ENCODE results near the gene AMY1C. TPM values are rescaled to one million over a fixed set of nuclear protein-coding genes. Genes with fewer than 3 reads are reported as not detected.
"Not testable (repeated sequence)": the region's sequence is repeated elsewhere in the genome, so short reads cannot be mapped to it uniquely, and the experiment has no call there.

AMY1C gene
- total and polyA plus RNA-seq, 4 experiments from 2014 or later: not detected

- H3K27ac ChIP-seq (ENCODE audit: low read depth, low read length); CTCF ChIA-PET (ENCODE audit: partially characterized antibody); H3K9me3 Mint-ChIP-seq; H3K27me3 ChIP-seq (ENCODE audit: insufficient read depth, low read length); DNase-seq; H3K36me3 ChIP-seq (ENCODE audit: insufficient read depth, low read length); POLR2A ChIA-PET (ENCODE audit: partially characterized antibody); H3K4me3 ChIP-seq (ENCODE audit: low read length in 2 of 2); H3K4me1 ChIP-seq (ENCODE audit: insufficient read depth, low read length); H3K27ac Mint-ChIP-seq; H3K36me3 Mint-ChIP-seq; H3K4me1 Mint-ChIP-seq; H3K4me3 Mint-ChIP-seq; H3K9me3 ChIP-seq (ENCODE audit: control insufficient read depth in 1 of 2, low read length in 2 of 2); H3K27me3 Mint-ChIP-seq; intact Hi-C loops (cut with micrococcal nuclease): not testable (repeated sequence)
Observed at GRCh38 chr1:103738031-103738430, 11.7 kb upstream of the AMY1C start.

- H3K9me3 ChIP-seq (ENCODE audit: control insufficient read depth in 1 of 2, low read length in 2 of 2); DNase-seq; H3K4me3 ChIP-seq (ENCODE audit: low read length in 2 of 2); intact Hi-C loops (cut with micrococcal nuclease); H3K27ac ChIP-seq (ENCODE audit: low read depth, low read length); H3K4me3 Mint-ChIP-seq; CTCF ChIA-PET (ENCODE audit: partially characterized antibody); H3K36me3 Mint-ChIP-seq; POLR2A ChIA-PET (ENCODE audit: partially characterized antibody); H3K4me1 Mint-ChIP-seq; H3K27me3 Mint-ChIP-seq; H3K4me1 ChIP-seq (ENCODE audit: insufficient read depth, low read length); H3K9me3 Mint-ChIP-seq; H3K36me3 ChIP-seq (ENCODE audit: insufficient read depth, low read length); H3K27ac Mint-ChIP-seq; H3K27me3 ChIP-seq (ENCODE audit: insufficient read depth, low read length): not testable (repeated sequence)
Observed at GRCh38 chr1:103744449-103744848, 5.2 kb upstream of the AMY1C start.

GRCh38 chr1:103745040-103745439 is 4.7 kb upstream of the AMY1C start:
- H3K4me3 Mint-ChIP-seq; POLR2A ChIA-PET (ENCODE audit: partially characterized antibody): not testable (repeated sequence)

GRCh38 chr1:103748273-103748672 is 1.4 kb upstream of the AMY1C start:
- H3K9me3 Mint-ChIP-seq; H3K4me3 ChIP-seq (ENCODE audit: low read length in 2 of 2); POLR2A ChIA-PET (ENCODE audit: partially characterized antibody); H3K4me3 Mint-ChIP-seq; H3K27ac ChIP-seq (ENCODE audit: low read depth, low read length); H3K9me3 ChIP-seq (ENCODE audit: control insufficient read depth in 1 of 2, low read length in 2 of 2); H3K4me1 Mint-ChIP-seq; H3K27ac Mint-ChIP-seq; H3K36me3 ChIP-seq (ENCODE audit: insufficient read depth, low read length); H3K36me3 Mint-ChIP-seq; DNase-seq; H3K4me1 ChIP-seq (ENCODE audit: insufficient read depth, low read length); H3K27me3 Mint-ChIP-seq; CTCF ChIA-PET (ENCODE audit: partially characterized antibody); H3K27me3 ChIP-seq (ENCODE audit: insufficient read depth, low read length); intact Hi-C loops (cut with micrococcal nuclease): not testable (repeated sequence)

More at GRCh38 chr1:103745040-103745439, 4.7 kb upstream of the AMY1C start:
- H3K4me1 Mint-ChIP-seq; H3K9me3 ChIP-seq (ENCODE audit: control insufficient read depth in 1 of 2, low read length in 2 of 2); H3K36me3 ChIP-seq (ENCODE audit: insufficient read depth, low read length); H3K27ac ChIP-seq (ENCODE audit: low read depth, low read length); H3K4me3 ChIP-seq (ENCODE audit: low read length in 2 of 2); H3K36me3 Mint-ChIP-seq; CTCF ChIA-PET (ENCODE audit: partially characterized antibody); H3K9me3 Mint-ChIP-seq; intact Hi-C loops (cut with micrococcal nuclease); H3K4me1 ChIP-seq (ENCODE audit: insufficient read depth, low read length); H3K27me3 ChIP-seq (ENCODE audit: insufficient read depth, low read length); DNase-seq; H3K27ac Mint-ChIP-seq; H3K27me3 Mint-ChIP-seq: not testable (repeated sequence)

- no peak overlapping the region for H3K27ac Mint-ChIP-seq
- ChIA-PET POLR2A (ENCODE audit: partially characterized antibody) (no interaction called here), CTCF (ENCODE audit: partially characterized antibody) (no interaction called here)
- Histone ChIP-seq H3K4me1 (ENCODE audit: insufficient read depth, low read length) (no peaks in the 10 kb centered on the region), H3K27me3 (ENCODE audit: insufficient read depth, low read length) (no peaks in the 10 kb centered on the region), H3K4me3 (ENCODE audit: low read length in 2 of 2) (no peak overlapping the region), H3K9me3 (ENCODE audit: control insufficient read depth in 1 of 2, low read length in 2 of 2) (no peaks in the 10 kb centered on the region), H3K36me3 (ENCODE audit: insufficient read depth, low read length) (no peaks in the 10 kb centered on the region), H3K27ac (ENCODE audit: low read depth, low read length) (no peak overlapping the region)
- H3K27me3 Mint-ChIP-seq: no peaks in the 10 kb centered on the region
- H3K4me3 Mint-ChIP-seq: no peak overlapping the region
- intact Hi-C loops (cut with micrococcal nuclease): no loop called here
- DNase-seq: no peak
- H3K36me3 Mint-ChIP-seq: no peaks in the 10 kb centered on the region
- H3K4me1 Mint-ChIP-seq: no peaks in the 10 kb centered on the region
- peaks cover 0 to 9% (median 3%) of the 10 kb centered on the region in 8 donors for H3K9me3 Mint-ChIP-seq
Observed at GRCh38 chr1:103761896-103762295, 12.2 kb downstream of the AMY1C start.

- H3K4me3 Mint-ChIP-seq: no peak overlapping the region
- CTCF ChIA-PET (ENCODE audit: partially characterized antibody): no interaction called here
- Histone ChIP-seq H3K27me3 (ENCODE audit: insufficient read depth, low read length) (no peaks in the 10 kb centered on the region), H3K9me3 (ENCODE audit: control insufficient read depth in 1 of 2, low read length in 2 of 2) (peaks cover 0 to 4% of the 10 kb centered on the region in 2 donors), H3K36me3 (ENCODE audit: insufficient read depth, low read length) (no peaks in the 10 kb centered on the region), H3K4me1 (ENCODE audit: insufficient read depth, low read length) (no peaks in the 10 kb centered on the region), H3K27ac (ENCODE audit: low read depth, low read length) (no peak overlapping the region), H3K4me3 (ENCODE audit: low read length in 2 of 2) (no peak overlapping the region)
- no peaks in the 10 kb centered on the region for H3K4me1 Mint-ChIP-seq
- no peak for DNase-seq
- no peaks in the 10 kb centered on the region for H3K36me3 Mint-ChIP-seq
- H3K27ac Mint-ChIP-seq: no peak overlapping the region
- H3K9me3 Mint-ChIP-seq: peaks cover 0 to under 1% (median 0%) of the 10 kb centered on the region in 8 donors
- intact Hi-C loops (cut with micrococcal nuclease): no loop called here
- POLR2A ChIA-PET (ENCODE audit: partially characterized antibody): no interaction called here
- H3K27me3 Mint-ChIP-seq: no peaks in the 10 kb centered on the region
Observed at GRCh38 chr1:103779932-103780331, 30.2 kb downstream of the AMY1C start.

GRCh38 chr1:103783944-103784377 is 34.3 kb downstream of the AMY1C start:
- H3K36me3 ChIP-seq (ENCODE audit: insufficient read depth, low read length): no peaks in the 10 kb centered on the region
- Mint-ChIP-seq H3K36me3 (no peaks in the 10 kb centered on the region), H3K9me3 (no peaks in the 10 kb centered on the region), H3K27ac (no peak overlapping the region), H3K4me1 (no peaks in the 10 kb centered on the region), H3K4me3 (no peak overlapping the region), H3K27me3 (no peaks in the 10 kb centered on the region)
- H3K4me1 ChIP-seq (ENCODE audit: insufficient read depth, low read length): no peaks in the 10 kb centered on the region
- ChIA-PET POLR2A (ENCODE audit: partially characterized antibody) (no interaction called here), CTCF (ENCODE audit: partially characterized antibody) (no interaction called here)
- H3K4me3 ChIP-seq (ENCODE audit: low read length in 2 of 2): no peak overlapping the region
- intact Hi-C loops (cut with micrococcal nuclease): no loop called here
- no peak overlapping the region for H3K27ac ChIP-seq (ENCODE audit: low read depth, low read length)
- H3K27me3 ChIP-seq (ENCODE audit: insufficient read depth, low read length): no peaks in the 10 kb centered on the region
- DNase-seq: peak in 1 of 5 donors; percentile 12
- H3K9me3 ChIP-seq (ENCODE audit: control insufficient read depth in 1 of 2, low read length in 2 of 2): peaks cover 0 to 4% of the 10 kb centered on the region in 2 donors

- Histone ChIP-seq H3K27me3 (ENCODE audit: insufficient read depth, low read length) (no peaks in the 10 kb centered on the region), H3K9me3 (ENCODE audit: control insufficient read depth in 1 of 2, low read length in 2 of 2) (no peaks in the 10 kb centered on the region), H3K4me1 (ENCODE audit: insufficient read depth, low read length) (no peaks in the 10 kb centered on the region), H3K36me3 (ENCODE audit: insufficient read depth, low read length) (no peaks in the 10 kb centered on the region), H3K27ac (ENCODE audit: low read depth, low read length) (no peak overlapping the region), H3K4me3 (ENCODE audit: low read length in 2 of 2) (no peak overlapping the region)
- DNase-seq: no peak
- CTCF ChIA-PET (ENCODE audit: partially characterized antibody): no interaction called here
- intact Hi-C loops (cut with micrococcal nuclease): no loop called here
- POLR2A ChIA-PET (ENCODE audit: partially characterized antibody): no interaction called here
- Mint-ChIP-seq H3K27me3 (no peaks in the 10 kb centered on the region), H3K36me3 (no peaks in the 10 kb centered on the region), H3K4me1 (no peaks in the 10 kb centered on the region), H3K9me3 (peaks cover 0 to 13% (median 0%) of the 10 kb centered on the region in 8 donors), H3K27ac (no peak overlapping the region), H3K4me3 (no peak overlapping the region)
Observed at GRCh38 chr1:103788377-103788776, 38.7 kb downstream of the AMY1C start.
